AG08396 (cell line): ENCODE results near the gene KDM6B.

ENCODE experiments used
- DNase-seq: peaks from one replicate; pipeline ENCODE4 v3.0.0; 2012; ENCODE audit warnings: low spot score, mixed read lengths

Gene KDM6B

DNA sequence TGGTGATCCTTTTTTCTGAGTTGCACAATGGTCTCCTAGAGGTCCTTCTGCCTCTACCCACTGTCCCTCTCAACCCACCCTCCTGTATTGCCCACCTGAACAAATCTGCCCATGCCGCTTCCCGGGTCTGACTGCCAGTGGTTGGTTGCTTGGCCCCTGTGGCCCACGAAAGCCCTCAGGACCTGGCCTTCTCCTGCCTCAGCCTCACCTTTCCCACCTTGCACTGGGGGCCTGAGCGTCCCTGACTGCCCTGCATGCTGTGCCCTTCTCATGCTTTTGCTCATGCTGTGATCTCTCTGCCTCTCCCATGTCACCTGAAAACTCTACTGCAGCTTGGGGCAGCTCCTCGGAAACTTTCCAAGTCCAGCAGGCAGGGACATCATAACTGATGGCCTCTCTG, 13.8 kb upstream of the KDM6B start:
- DNase-seq = no peak

DNA sequence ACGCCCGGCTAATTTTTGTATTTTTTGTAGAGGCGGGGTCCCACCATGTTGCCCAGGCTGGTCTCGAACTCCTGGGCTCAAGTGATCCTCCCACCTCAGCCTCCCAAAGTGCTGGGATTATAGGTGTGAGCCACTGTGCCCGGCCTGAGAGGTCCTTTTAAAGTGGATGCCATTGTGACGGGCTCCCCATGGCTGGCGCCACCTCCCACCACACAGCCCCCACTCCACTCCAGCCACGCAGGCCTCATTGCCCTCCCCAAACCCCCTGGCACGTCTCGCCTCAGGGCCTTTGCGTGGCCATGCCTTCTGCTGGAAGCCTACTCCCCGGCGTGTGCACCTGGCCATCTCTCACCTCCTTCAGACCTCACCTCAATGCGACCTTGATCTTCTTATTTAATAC, 11.9 kb upstream of the KDM6B start:
- DNase-seq = no peak

GRCh38 chr17:7823581-7824001, 10.4 kb upstream of the KDM6B start:
- DNase-seq = no peak

GRCh38 chr17:7824021-7824924, 9.7 kb upstream of the KDM6B start:
- no peak for DNase-seq

- DNase-seq = no peak
These were observed 8.6 kb upstream of the KDM6B start for GRCh38 chr17:7825206-7825990.

DNA sequence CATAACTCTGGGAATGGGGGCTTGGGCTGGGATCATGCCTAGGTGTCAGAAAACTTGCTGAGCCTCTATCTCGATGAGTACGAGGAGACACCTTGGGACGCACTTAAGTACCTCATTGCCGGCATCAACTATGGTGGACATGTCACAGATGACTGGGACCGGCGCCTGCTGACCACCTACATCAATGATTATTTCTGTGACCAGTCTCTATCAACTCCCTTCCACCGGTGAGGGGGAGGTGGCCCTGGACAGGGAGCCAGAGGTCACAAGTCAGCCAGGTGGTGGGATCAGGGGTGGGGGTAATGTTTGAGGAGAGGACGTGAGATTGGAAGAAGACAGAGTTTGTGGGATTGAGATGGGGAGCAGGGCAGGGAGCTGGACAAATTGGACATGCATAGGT, 3.4 kb upstream of the KDM6B start:
- DNase-seq = no peak

DNA sequence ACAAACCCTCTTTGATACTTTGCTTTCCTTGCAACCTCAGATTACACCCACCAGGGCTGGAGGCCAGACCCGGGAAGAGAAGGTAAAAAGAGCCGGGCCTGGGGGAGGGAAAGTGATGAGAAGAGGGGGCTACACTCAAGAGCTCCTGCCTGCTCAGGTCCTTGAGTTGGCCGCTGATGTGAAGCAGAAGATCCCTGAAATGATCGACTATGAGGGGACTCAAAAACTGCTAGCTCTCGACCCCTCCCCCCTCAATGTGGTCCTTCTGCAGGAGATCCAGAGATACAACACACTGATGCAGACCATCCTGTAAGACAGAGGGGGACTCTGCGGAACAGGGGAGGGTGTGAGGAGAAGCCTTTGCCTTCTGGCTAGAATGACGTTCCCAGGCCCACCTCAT, 2.8 kb upstream of the KDM6B start:
- DNase-seq = no peak

DNA sequence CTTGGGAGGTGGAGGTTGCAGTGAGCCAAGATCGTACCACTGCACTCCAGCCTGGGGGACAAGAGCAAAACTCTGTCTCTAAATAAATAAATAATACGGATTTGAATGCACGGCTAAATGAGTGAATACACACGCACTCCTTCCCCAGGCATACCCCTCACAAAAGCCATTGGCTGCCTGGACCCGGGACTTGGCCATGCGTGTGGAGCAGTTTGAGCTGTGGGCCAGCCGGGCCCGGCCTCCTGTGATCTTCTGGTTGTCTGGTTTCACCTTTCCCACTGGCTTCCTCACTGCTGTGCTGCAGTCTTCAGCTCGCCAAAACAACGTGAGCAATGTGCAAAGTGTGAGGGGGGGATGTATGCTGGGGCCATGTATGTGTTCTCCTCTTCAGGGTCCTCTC, 1.6 kb upstream of the KDM6B start:
- no peak for DNase-seq

- no peak for DNase-seq
These were observed 814 bp upstream of the KDM6B start for GRCh38 chr17:7833011-7833794.

DNA sequence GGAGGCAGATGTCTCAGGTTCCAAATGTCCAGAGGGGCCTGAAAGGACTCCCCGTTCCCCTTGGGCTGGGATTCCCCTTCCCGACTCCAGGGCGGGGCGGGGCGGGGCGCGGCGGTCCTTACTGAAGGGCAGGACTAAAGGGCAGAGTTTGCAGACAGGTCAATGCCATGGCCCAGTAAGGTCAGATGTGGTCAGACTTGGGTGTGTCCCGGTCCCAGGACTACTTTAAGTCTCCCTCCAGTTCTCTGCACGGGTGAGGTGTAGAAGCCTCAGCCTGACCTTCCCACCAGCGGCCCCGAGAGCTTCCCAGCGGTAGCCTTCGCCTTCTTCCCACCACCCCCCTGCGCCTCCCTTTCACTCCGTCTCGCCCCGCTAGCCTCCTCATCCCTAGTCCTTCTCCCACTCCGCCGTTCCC, 532 bp downstream of the KDM6B start:
- DNase-seq = peak; percentile 53

- peak; percentile 97 for DNase-seq
These were observed 1.2 kb downstream of the KDM6B start for GRCh38 chr17:7834957-7835813.

- peak; percentile 55 for DNase-seq
These were observed 2.0 kb downstream of the KDM6B start for GRCh38 chr17:7835814-7836595.

- peak; percentile 86 for DNase-seq
These were observed 2.8 kb downstream of the KDM6B start for GRCh38 chr17:7836596-7837407.

GRCh38 chr17:7837408-7838088, 3.5 kb downstream of the KDM6B start:
- no peak for DNase-seq

DNA sequence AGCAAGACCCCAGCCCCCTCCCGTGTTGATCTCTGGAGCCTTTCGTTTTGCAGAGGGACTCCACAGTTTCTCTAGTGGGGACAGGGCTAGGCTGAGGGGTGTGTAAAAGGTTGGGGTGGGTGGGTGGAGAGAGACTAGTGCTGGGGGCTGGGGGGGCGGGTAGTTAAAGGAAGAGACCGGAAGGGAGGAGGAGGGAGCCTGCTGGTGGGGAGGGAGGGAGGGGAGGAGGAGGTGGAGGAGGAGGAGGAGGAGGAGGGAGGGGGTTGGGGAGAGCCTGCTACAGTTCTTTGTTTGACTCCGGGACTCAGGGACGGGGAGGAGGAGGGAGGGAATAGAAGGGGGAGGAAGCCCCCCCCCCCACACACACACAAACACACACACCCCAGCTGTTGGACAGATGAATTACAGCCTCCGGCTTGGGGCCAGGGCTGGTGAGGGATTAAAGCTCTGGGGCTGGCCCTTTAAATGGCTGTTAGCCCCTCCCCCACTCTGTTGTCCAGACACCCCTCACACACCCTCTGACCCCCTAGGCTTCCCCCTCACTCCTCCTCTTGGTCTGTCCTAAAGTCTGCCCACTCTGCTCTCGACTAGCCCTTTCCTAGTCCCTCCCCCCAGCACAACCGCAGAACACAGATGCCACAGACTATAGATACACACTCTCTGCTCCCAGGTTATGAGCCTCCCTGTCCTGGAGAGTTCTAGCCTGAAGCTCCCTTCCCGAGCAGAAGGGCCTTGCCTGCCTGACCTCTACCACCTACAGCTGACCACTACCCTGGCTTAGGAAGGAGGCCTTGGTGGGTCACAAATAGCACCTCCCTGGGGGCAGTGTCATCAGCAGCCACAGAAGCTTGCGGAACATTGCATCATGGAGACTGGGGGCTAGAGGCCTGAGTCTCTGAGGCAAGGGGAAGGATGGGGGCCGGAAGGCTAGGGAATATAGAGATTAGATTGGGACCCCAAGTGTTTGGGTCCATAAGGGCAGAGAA, 4.4 kb downstream of the KDM6B start:
- peak; percentile 36 for DNase-seq

DNA sequence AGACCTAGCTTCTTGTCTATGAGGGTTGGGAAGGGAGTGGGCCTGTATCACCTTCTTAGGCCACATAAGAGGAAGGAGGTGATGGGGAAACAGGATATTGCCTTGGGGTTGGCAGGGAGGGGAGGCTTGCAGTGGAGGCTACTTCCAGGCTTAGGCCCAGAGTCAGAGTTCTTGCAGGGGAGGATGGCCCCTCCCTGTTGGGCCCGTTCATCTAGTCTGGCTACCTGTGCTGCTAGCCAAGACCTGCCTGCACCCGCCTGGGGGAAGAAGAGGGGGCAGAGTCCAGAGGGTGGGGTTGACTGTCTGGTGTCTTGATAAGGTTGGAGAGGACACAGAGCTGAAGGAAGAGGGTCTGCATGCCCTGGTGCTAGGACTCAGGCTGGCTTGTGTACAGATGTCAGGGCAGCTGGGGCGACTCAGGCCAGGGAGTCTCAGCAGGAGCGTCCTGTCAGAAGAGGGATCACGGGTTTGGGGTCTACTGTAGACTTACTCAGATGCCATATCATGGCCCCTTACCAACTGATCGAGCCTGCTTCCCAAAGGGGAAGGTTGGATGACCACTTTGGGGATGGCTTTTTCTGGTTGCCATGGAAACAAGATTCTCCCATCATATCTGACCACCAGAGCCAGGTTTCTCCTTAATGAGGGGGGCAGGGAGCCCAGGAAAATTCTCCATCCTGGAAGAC, 5.3 kb downstream of the KDM6B start:
- no peak for DNase-seq

DNA sequence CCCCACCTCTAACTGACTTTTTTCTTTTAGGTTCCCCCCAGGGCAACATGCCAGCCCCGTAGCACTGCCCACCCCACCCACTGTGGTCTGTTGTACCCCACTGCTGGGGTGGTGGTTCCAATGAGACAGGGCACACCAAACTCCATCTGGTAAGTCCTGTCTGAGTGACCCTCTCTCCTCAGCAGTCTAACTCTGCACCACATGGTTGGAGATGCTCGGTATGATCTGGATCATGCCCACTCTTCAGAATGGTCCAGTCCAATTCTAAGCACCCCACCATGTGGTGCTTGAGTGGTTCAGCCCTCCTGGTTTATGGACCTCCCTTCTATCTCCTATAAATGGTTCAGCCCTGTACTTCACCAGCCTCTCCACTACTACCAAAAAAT, 5.9 kb downstream of the KDM6B start:
- DNase-seq = no peak
